ENCODE data around the gene ACKR3. TPM values are rescaled to one million over a fixed set of nuclear protein-coding genes. Genes with fewer than 3 reads are reported as not detected.

The ACKR3 gene
- total RNA-seq, 2 experiments from 2014 or later: 0.61 to 0.74 TPM

DNA sequence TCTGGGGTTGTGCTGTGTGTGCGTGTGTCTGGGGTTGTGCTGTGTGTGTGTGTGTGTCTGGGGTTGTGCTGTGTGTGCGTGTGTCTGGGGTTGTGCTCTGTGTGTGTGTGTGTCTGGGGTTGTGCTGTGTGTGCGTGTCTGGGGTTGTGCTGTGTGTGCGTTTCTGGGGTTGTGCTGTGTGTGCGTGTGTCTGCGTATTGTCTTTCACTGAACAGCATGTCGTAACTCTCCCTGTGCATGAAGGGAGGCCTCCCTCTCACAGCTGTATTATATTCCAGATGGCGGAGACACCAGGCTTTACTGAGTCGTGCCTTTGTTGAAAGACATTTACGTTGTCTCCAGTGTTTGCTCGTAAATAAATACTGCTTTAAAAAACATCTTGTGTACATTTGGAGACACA is 5.9 kb downstream of the ACKR3 start:
- H3K4me3 Mint-ChIP-seq: no peak overlapping the region
- ATAC-seq (ENCODE audit: poor library complexity): no peak

GRCh38 chr2:236576087-236576486 is 6.5 kb downstream of the ACKR3 start:
- no peak overlapping the region for H3K4me3 ChIP-seq (ENCODE audit: low read length)
- no peaks in the 10 kb centered on the region for H3K9me3 ChIP-seq (ENCODE audit: control insufficient read depth in 1 of 2, insufficient read depth in 1 of 2, low read length in 2 of 2)
- no peak for ATAC-seq (ENCODE audit: poor library complexity)
- no peaks in the 10 kb centered on the region for H3K27me3 Mint-ChIP-seq
- H3K27ac ChIP-seq (ENCODE audit: low read depth in 1 of 2, low read length in 2 of 2): no peak overlapping the region
- DNase-seq: no peak
- no peak overlapping the region for H3K27ac Mint-ChIP-seq
- no peak for TF ChIP-seq CTCF (IDR thresholded peaks at IDR 0.05)
- CTCF ChIA-PET: no interaction called here
- H3K4me1 ChIP-seq (ENCODE audit: insufficient read depth, low read length): no peaks in the 10 kb centered on the region
- H3K4me1 Mint-ChIP-seq (ENCODE audit: low read depth): no peaks in the 10 kb centered on the region
- H3K9me3 Mint-ChIP-seq: no peaks in the 10 kb centered on the region
- POLR2A ChIA-PET: no interaction called here
- H3K27me3 ChIP-seq (ENCODE audit: control insufficient read depth in 1 of 2, insufficient read depth in 2 of 2, low read length in 2 of 2): no peaks in the 10 kb centered on the region
- intact Hi-C loops (cut with DNase I, micrococcal nuclease): no loop called here
- no peak overlapping the region for H3K4me3 Mint-ChIP-seq
- peaks cover 22% of the 10 kb centered on the region for H3K36me3 ChIP-seq (ENCODE audit: insufficient read depth, low read length)
- peaks cover 36% of the 10 kb centered on the region for H3K36me3 Mint-ChIP-seq (ENCODE audit: low read depth)

More for the DNA sequence above, 5.9 kb downstream of the ACKR3 start:
- Mint-ChIP-seq H3K9me3 (no peaks in the 10 kb centered on the region), H3K4me1 (ENCODE audit: low read depth) (no peaks in the 10 kb centered on the region), H3K27me3 (no peaks in the 10 kb centered on the region), H3K36me3 (ENCODE audit: low read depth) (peaks cover 30% of the 10 kb centered on the region), H3K27ac (no peak overlapping the region)
- H3K27me3 ChIP-seq (ENCODE audit: control insufficient read depth in 1 of 2, insufficient read depth in 2 of 2, low read length in 2 of 2): no peaks in the 10 kb centered on the region
- no peak for TF ChIP-seq CTCF (IDR thresholded peaks at IDR 0.05)
- intact Hi-C loops (cut with DNase I, micrococcal nuclease): no loop called here
- no peaks in the 10 kb centered on the region for H3K4me1 ChIP-seq (ENCODE audit: insufficient read depth, low read length)
- CTCF ChIA-PET: no interaction called here
- H3K36me3 ChIP-seq (ENCODE audit: insufficient read depth, low read length): peaks cover 16% of the 10 kb centered on the region
- H3K27ac ChIP-seq (ENCODE audit: low read depth in 1 of 2, low read length in 2 of 2): no peak overlapping the region
- POLR2A ChIA-PET: no interaction called here
- no peak overlapping the region for H3K4me3 ChIP-seq (ENCODE audit: low read length)
- no peak for DNase-seq
- H3K9me3 ChIP-seq (ENCODE audit: control insufficient read depth in 1 of 2, insufficient read depth in 1 of 2, low read length in 2 of 2): no peaks in the 10 kb centered on the region

- Histone ChIP-seq H3K27ac (ENCODE audit: low read depth in 1 of 2, low read length in 2 of 2) (no peak overlapping the region), H3K27me3 (ENCODE audit: control insufficient read depth in 1 of 2, insufficient read depth in 2 of 2, low read length in 2 of 2) (no peaks in the 10 kb centered on the region), H3K9me3 (ENCODE audit: control insufficient read depth in 1 of 2, insufficient read depth in 1 of 2, low read length in 2 of 2) (no peaks in the 10 kb centered on the region), H3K4me1 (ENCODE audit: insufficient read depth, low read length) (no peaks in the 10 kb centered on the region), H3K36me3 (ENCODE audit: insufficient read depth, low read length) (peaks cover 28% of the 10 kb centered on the region), H3K4me3 (ENCODE audit: low read length) (no peak overlapping the region)
- H3K27me3 Mint-ChIP-seq: no peaks in the 10 kb centered on the region
- intact Hi-C loops (cut with DNase I, micrococcal nuclease): no loop called here
- CTCF ChIA-PET: no interaction called here
- no peaks in the 10 kb centered on the region for H3K9me3 Mint-ChIP-seq
- H3K4me3 Mint-ChIP-seq: no peak overlapping the region
- DNase-seq (no peak), ATAC-seq (ENCODE audit: poor library complexity) (no peak)
- no peaks in the 10 kb centered on the region for H3K4me1 Mint-ChIP-seq (ENCODE audit: low read depth)
- H3K36me3 Mint-ChIP-seq (ENCODE audit: low read depth): peaks cover 42% of the 10 kb centered on the region
- no peak for TF ChIP-seq CTCF (IDR thresholded peaks at IDR 0.05)
- POLR2A ChIA-PET: interaction anchor here (0.6 kb wide), 1 partner anchor 453 kb away, joined by 3 read pairs; no protein-coding TSS in a partner anchor
- H3K27ac Mint-ChIP-seq: no peak overlapping the region
Measured at GRCh38 chr2:236576953-236577352, 7.3 kb downstream of the ACKR3 start.
